ENCODE data around the gene DHRS13. TPM values are rescaled to one million over a fixed set of nuclear protein-coding genes. Genes with fewer than 3 reads are reported as not detected.
"Not testable (repeated sequence)": the region's sequence is repeated elsewhere in the genome, so short reads cannot be mapped to it uniquely, and the experiment has no call there.

DHRS13 gene
- total and polyA plus RNA-seq, 9 donors: 3.7 to 13.8 (median 7.8) TPM

- Histone ChIP-seq H3K36me3 (no peaks in the 10 kb centered on the region), H3K4me3 (peak within 1 kb of the TSS; percentile 67), H3K9me3 (no peaks in the 10 kb centered on the region), H3K4me1 (ENCODE audit: insufficient read depth) (peaks cover 1% of the 10 kb centered on the region), H3K27me3 (no peaks in the 10 kb centered on the region), H3K27ac (peak within 1 kb of the TSS; percentile 40 to 73)
- WGBS, 3 donors: 0 to 1% (median 1%) methylated on average over 42 of the region's 42 CpGs
- DNase-seq: peak; percentile 74 to 84 (median 80)
- TF ChIP-seq POLR2A (IDR thresholded peaks at IDR 0.05) (peak; percentile 46), EP300 (IDR thresholded peaks at IDR 0.05) (no peak), CTCF (IDR thresholded peaks at IDR 0.05) (no peak)
- intact Hi-C loops (cut with DNase I): loop anchor here in 1 of 4 donors (10.0 kb wide), 1 partner anchor 90 kb away; no protein-coding TSS in a partner anchor
These were observed 48.2 kb downstream of the DHRS13 start, which contains the start of gene ERAL1 for GRCh38 chr17:28854457-28855335. Gene ERAL1, plus strand, starts transcription at chr17:28855016. Its CDS starts 19 bp downstream, at chr17:28855035.

GRCh38 chr17:28853295-28853694, 49.6 kb downstream of the DHRS13 start:
- no peak overlapping the region for H3K4me3 ChIP-seq
- WGBS, 3 donors: 86 to 93% (median 87%) methylated on average over 2 of the region's 2 CpGs
- intact Hi-C loops (cut with DNase I): loop anchor here in 1 of 4 donors (10.0 kb wide), 1 partner anchor 88 kb away; no protein-coding TSS in a partner anchor
- TF ChIP-seq EP300 (IDR thresholded peaks at IDR 0.05) (no peak), CTCF (IDR thresholded peaks at IDR 0.05) (no peak), POLR2A (IDR thresholded peaks at IDR 0.05) (no peak)
- DNase-seq: no peak
- no peaks in the 10 kb centered on the region for H3K9me3 ChIP-seq
- H3K4me1 ChIP-seq (ENCODE audit: insufficient read depth): peaks cover 1% of the 10 kb centered on the region
- no peaks in the 10 kb centered on the region for H3K27me3 ChIP-seq
- H3K36me3 ChIP-seq: no peaks in the 10 kb centered on the region
- no peak overlapping the region for H3K27ac ChIP-seq

- TF ChIP-seq POLR2A (IDR thresholded peaks at IDR 0.05): no peak
- no peak for TF ChIP-seq CTCF (IDR thresholded peaks at IDR 0.05)
- no peak for TF ChIP-seq EP300 (IDR thresholded peaks at IDR 0.05)
- no peak for DNase-seq
- Histone ChIP-seq H3K27me3 (no peaks in the 10 kb centered on the region), H3K9me3 (no peaks in the 10 kb centered on the region), H3K4me3 (no peak overlapping the region), H3K36me3 (no peaks in the 10 kb centered on the region), H3K4me1 (ENCODE audit: insufficient read depth) (no peaks in the 10 kb centered on the region), H3K27ac (no peak overlapping the region)
- intact Hi-C loops (cut with DNase I): loop anchor here in 1 of 4 donors (10.0 kb wide), 1 partner anchor 56 kb away; the partner anchor contains the start of gene DHRS13
- WGBS, 3 donors: 75 to 85% (median 78%) methylated on average over 5 of the region's 5 CpGs
These were observed 53.6 kb downstream of the DHRS13 start for GRCh38 chr17:28849281-28849680.

- intact Hi-C loops (cut with DNase I): loop anchor here in 1 of 4 donors (10.0 kb wide), 1 partner anchor 56 kb away; the partner anchor contains the start of gene DHRS13
These were observed 54.2 kb downstream of the DHRS13 start for GRCh38 chr17:28848667-28849066.

More at GRCh38 chr17:28848667-28849066, 54.2 kb downstream of the DHRS13 start:
- H3K36me3 ChIP-seq; H3K4me1 ChIP-seq (ENCODE audit: insufficient read depth); H3K27ac ChIP-seq; H3K9me3 ChIP-seq; DNase-seq; H3K27me3 ChIP-seq; H3K4me3 ChIP-seq: not testable (repeated sequence)
- 86 to 87% (median 87%) methylated on average over 15 of the region's 15 CpGs for WGBS, 3 donors

MicroRNAs within 50 kb of the gene (microRNA counts, 767-probe panel; counts per million panel counts)
- microRNA hsa-miR-144-3p: 3,787 counts per million, percentile 88 among the panel's probes with 10 or more counts
- microRNA hsa-miR-451a: 4,979 counts per million, percentile 94 among the panel's probes with 10 or more counts

Small RNA genes within 50 kb of the gene (microRNA-seq; reads per million reads assigned to microRNA genes)
- gene MIR451B: 0 reads per million in 3 donors

Other genes with a start within 250 kb of the DHRS13 start
- 10 to 100 TPM; 33.9 to 53.1 (median 46.7) TPM for gene SDF2, start 241.2 kb downstream of the DHRS13 start, total RNA-seq
- 100 to 1,000 TPM in 1 of 2 donors, 10 to 100 TPM in 1; 62.7 to 118 TPM for gene SDF2, start 241.2 kb downstream of the DHRS13 start, polyA plus RNA-seq
- gene SUPT6H, start 240.9 kb downstream of the DHRS13 start, total RNA-seq: 10 to 100 TPM; 42.3 to 83.8 (median 67.2) TPM
- 10 to 100 TPM; 34.8 to 80.1 TPM for gene SUPT6H, start 240.9 kb downstream of the DHRS13 start, polyA plus RNA-seq
- 1 to 10 TPM; 4.0 to 6.7 (median 5.0) TPM for gene PROCA1, start 191.2 kb downstream of the DHRS13 start, total RNA-seq
- gene PROCA1, start 191.2 kb downstream of the DHRS13 start, polyA plus RNA-seq: 1 to 10 TPM; 2.7 to 6.5 TPM
- gene RAB34, start 185.2 kb downstream of the DHRS13 start, total RNA-seq: 100 to 1,000 TPM; 149 to 222 (median 169) TPM
- gene RAB34, start 185.2 kb downstream of the DHRS13 start, polyA plus RNA-seq: 100 to 1,000 TPM; 196 to 208 TPM
- gene RPL23A, start 183.1 kb downstream of the DHRS13 start, total RNA-seq: 1,000 to 10,000 TPM; 1,369 to 3,979 (median 2,659) TPM
- gene RPL23A, start 183.1 kb downstream of the DHRS13 start, polyA plus RNA-seq: 1,000 to 10,000 TPM; 2,997 to 3,153 TPM
- 1 to 10 TPM in 6 of 7 donors, not detected in 1; 1.3 to 7.0 (median 1.6) TPM for gene TLCD1, start 176.8 kb downstream of the DHRS13 start, total RNA-seq
- gene TLCD1, start 176.8 kb downstream of the DHRS13 start, polyA plus RNA-seq: 1 to 10 TPM in 1 of 2 donors, under 1 TPM in 1; 0.75 to 5.1 TPM
- 1 to 10 TPM; 2.3 to 8.3 (median 3.4) TPM for gene NEK8, start 174.3 kb downstream of the DHRS13 start, total RNA-seq
- gene NEK8, start 174.3 kb downstream of the DHRS13 start, polyA plus RNA-seq: 1 to 10 TPM; 1.9 to 2.2 TPM
- gene TRAF4, start 159.1 kb downstream of the DHRS13 start, total RNA-seq: 10 to 100 TPM; 12.9 to 61.3 (median 18.8) TPM
- 1 to 10 TPM; 3.5 to 7.0 TPM for gene TRAF4, start 159.1 kb downstream of the DHRS13 start, polyA plus RNA-seq
- 10 to 100 TPM in 5 of 7 donors, 1 to 10 TPM in 2; 8.0 to 19.8 (median 17.9) TPM for gene FAM222B, start 60.3 kb downstream of the DHRS13 start, total RNA-seq
- gene FAM222B, start 60.3 kb downstream of the DHRS13 start, polyA plus RNA-seq: 10 to 100 TPM in 1 of 2 donors, 1 to 10 TPM in 1; 9.5 to 15.3 TPM
- gene ERAL1, start 48.1 kb downstream of the DHRS13 start, total RNA-seq: 10 to 100 TPM; 18.8 to 33.4 (median 28.9) TPM
- gene ERAL1, start 48.1 kb downstream of the DHRS13 start, polyA plus RNA-seq: 10 to 100 TPM; 28.5 to 61.9 TPM
- gene FLOT2, start 5.3 kb downstream of the DHRS13 start, total RNA-seq: 10 to 100 TPM; 29.3 to 82.3 (median 75.0) TPM
- gene FLOT2, start 5.3 kb downstream of the DHRS13 start, polyA plus RNA-seq: 10 to 100 TPM; 39.3 to 44.7 TPM
- 10 to 100 TPM; 39.8 to 62.7 (median 48.8) TPM for gene PHF12, start 48.4 kb upstream of the DHRS13 start, total RNA-seq
- 10 to 100 TPM; 22.7 to 28.1 TPM for gene PHF12, start 48.4 kb upstream of the DHRS13 start, polyA plus RNA-seq
- gene SEZ6, start 103.0 kb upstream of the DHRS13 start, total RNA-seq: not detected
- gene SEZ6, start 103.0 kb upstream of the DHRS13 start, polyA plus RNA-seq: not detected
- 1 to 10 TPM; 1.3 to 4.9 (median 2.1) TPM for gene PIPOX, start 140.1 kb upstream of the DHRS13 start, total RNA-seq
- 1 to 10 TPM in 1 of 2 donors, under 1 TPM in 1; 0.82 to 4.4 TPM for gene PIPOX, start 140.1 kb upstream of the DHRS13 start, polyA plus RNA-seq

All from ovary (tissue), 9 donors.